Right cardiac atrium (tissue), 5 donors: ENCODE measurements around the gene HS3ST5. TPM values are rescaled to one million over a fixed set of nuclear protein-coding genes. Genes with fewer than 3 reads are reported as not detected.
"Not testable (repeated sequence)": the region's sequence is repeated elsewhere in the genome, so short reads cannot be mapped to it uniquely, and the experiment has no call there.

ENCODE experiments used
- ATAC-seq, 2 donors: fragments of 200-7000 bp; cut with Tn5 transposase; one replicate each; pipeline versions ENCODE4 v1.8.0 to v1.9.1; 2020; ENCODE audit warnings: moderate library complexity in 2 of 2, mild to moderate bottlenecking in 1 of 2
- DNase-seq, 3 donors: peaks; one replicate each; pipeline ENCODE4 v3.0.0-alpha.2; 2020
- H3K27ac ChIP-seq: one replicate; pipeline ENCODE4 v1.5.1; 2013; ENCODE audit warnings: mild to moderate bottlenecking, low read length, control low read depth, moderate library complexity
- H3K27me3 ChIP-seq: one replicate; pipeline ENCODE4 v1.6.1; 2013; ENCODE audit not compliant: control insufficient read depth, insufficient read depth
- H3K4me1 ChIP-seq: one replicate; pipeline ENCODE4 v1.6.1; 2013; ENCODE audit warnings: low read length; ENCODE audit not compliant: control insufficient read depth, insufficient read depth
- H3K4me3 ChIP-seq: one replicate; pipeline ENCODE4 v1.5.1; 2013; ENCODE audit warnings: low read length, control low read depth
- H3K9me3 ChIP-seq: one replicate; pipeline ENCODE4 v1.6.1; 2013; ENCODE audit warnings: low read length; ENCODE audit not compliant: control insufficient read depth
- WGBS: extraction: QIAGEN DNeasy Blood & Tissue Kit; methylation state at CpG from one replicate; pipeline ENCODE4 v1.1.7; 2013; 5-methylcytosine and 5-hydroxymethylcytosine counted together
- intact Hi-C, 4 donors: fragments of 100-400 bp; cut with DNase I; formaldehyde crosslinking; loops; one replicate each; pipeline versions ENCODE4 v1.11.0 to v1.14.0; 2022 to 2023
- polyA plus RNA-seq: library from polyadenylated mRNA; stranded (reverse); fragments of 200-250 nt; gene quantifications from one replicate; pipeline ENCODE4 v1.2.3, GENCODE V29; 2013
- total RNA-seq, 4 donors: library from RNA; stranded (reverse); fragmentation: NEBNext Ultra II Directional; extraction: Animal tissue kit (Norgen Biotek cat#: 25700); gene quantifications; one replicate each; pipeline ENCODE4 v1.2.1, GENCODE V29; 2021
- donor health status: healthy with polysubstance abuse.
- donor health status: DM: no; HTN: yes; CAD: no.
- donor health status: DM: no; HTN: no; CAD: no.
- donor health status: DM: no; HTN: yes; CAD: no; lungs with severe emphysema.
- donor health status: DM: yes; HTN: yes; CAD: no.

The HS3ST5 gene
- total and polyA plus RNA-seq, 5 donors = not detected

DNA sequence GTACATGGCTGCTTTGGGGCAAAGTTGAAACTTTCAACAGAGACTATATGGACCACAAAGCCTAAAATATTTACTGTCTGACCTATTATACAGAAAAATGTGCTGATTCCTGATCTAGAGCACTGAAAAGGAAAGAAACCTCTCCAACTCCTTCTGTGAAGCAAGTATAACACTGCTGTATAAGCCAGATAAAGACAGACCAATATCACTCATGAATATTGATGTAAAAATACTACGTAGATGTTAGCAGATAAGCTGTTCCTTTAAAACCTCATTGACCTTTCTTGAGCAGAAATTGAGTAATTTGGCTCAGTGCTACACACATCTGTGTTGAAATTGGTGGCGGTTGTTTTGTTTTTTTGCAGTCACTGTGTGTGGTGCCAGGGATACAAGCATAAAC, 302.0 kb downstream of the HS3ST5 start:
- DNase-seq (no peak), ATAC-seq (no peak)
- H3K4me1 ChIP-seq = no peaks in the 10 kb centered on the region
- WGBS = 78% methylated on average over 2 of the region's 2 CpGs
- no peak overlapping the region for H3K27ac ChIP-seq
- no peaks in the 10 kb centered on the region for H3K9me3 ChIP-seq
- H3K4me3 ChIP-seq = no peak overlapping the region
- intact Hi-C loops = no loop called here
- no peaks in the 10 kb centered on the region for H3K27me3 ChIP-seq

DNA sequence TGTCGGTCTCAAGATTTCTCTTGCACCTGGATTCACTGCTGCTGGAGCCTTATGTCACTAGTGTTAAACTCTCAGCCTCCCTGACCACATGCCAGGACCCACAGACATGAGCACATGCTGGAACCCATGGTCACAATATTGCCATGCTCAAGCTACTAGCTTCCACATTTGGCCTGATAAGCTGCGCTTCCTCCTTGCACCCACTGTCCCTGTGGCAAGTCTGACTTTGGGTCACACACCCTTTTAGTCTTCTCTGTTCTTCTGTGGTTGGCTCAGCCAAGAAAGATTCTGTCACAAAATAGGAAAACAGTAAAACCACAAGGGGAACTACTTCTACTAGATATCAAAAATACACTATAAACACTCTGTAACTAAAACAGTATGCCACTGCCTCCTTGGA, 303.0 kb downstream of the HS3ST5 start:
- WGBS = 99% methylated on average over 2 of the region's 2 CpGs
- Histone ChIP-seq H3K4me1 (no peaks in the 10 kb centered on the region), H3K4me3 (no peak overlapping the region), H3K27me3 (no peaks in the 10 kb centered on the region), H3K9me3 (no peaks in the 10 kb centered on the region), H3K27ac (no peak overlapping the region)
- DNase-seq (no peak), ATAC-seq (no peak)
- intact Hi-C loops = no loop called here

DNA sequence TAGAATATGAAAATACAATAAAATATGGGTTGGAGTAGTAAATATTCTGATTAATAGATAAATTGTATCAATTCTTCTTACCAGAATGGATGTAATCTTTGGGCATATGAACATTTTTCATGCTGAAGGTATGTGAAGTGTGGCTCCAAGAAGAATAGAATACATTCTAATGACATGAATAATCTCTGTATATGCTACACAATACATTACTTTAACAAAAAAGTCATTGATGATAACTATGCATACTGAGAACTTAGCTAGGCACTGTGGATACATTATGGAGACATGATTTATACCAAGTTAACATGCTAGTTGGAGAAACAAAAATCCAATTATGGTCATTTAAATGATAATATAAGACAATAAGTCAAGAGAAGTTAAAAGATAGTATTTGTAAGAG, 309.2 kb downstream of the HS3ST5 start:
- Histone ChIP-seq H3K27ac (no peak overlapping the region), H3K4me3 (no peak overlapping the region), H3K9me3 (no peaks in the 10 kb centered on the region), H3K4me1 (no peaks in the 10 kb centered on the region), H3K27me3 (no peaks in the 10 kb centered on the region)
- ATAC-seq = no peak
- no peak for DNase-seq
- intact Hi-C loops = no loop called here

DNA sequence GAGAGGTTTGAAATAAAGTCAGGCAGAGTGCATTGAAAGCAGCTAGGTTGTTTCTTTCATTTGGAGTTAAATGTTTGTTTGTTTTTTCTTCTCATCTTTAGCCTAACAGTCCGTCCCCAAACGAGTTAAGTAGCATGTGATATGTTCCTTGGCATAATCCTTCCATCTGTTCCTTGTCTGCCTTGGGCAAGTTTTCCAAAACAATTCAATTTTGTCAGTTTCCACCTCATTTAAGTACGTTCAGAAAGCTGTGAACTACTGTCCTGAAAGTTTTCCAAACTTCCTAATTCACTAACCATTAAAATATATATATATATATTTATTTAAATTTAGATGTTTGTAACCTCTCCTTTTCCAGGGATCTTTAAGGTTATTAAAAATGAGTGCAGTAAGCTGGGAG, 310.1 kb downstream of the HS3ST5 start:
- intact Hi-C loops = no loop called here
- WGBS = 48% methylated on average over 3 of the region's 3 CpGs
- ATAC-seq (no peak), DNase-seq (no peak)
- Histone ChIP-seq H3K9me3 (no peaks in the 10 kb centered on the region), H3K4me1 (no peaks in the 10 kb centered on the region), H3K4me3 (no peak overlapping the region), H3K27me3 (no peaks in the 10 kb centered on the region), H3K27ac (no peak overlapping the region)

DNA sequence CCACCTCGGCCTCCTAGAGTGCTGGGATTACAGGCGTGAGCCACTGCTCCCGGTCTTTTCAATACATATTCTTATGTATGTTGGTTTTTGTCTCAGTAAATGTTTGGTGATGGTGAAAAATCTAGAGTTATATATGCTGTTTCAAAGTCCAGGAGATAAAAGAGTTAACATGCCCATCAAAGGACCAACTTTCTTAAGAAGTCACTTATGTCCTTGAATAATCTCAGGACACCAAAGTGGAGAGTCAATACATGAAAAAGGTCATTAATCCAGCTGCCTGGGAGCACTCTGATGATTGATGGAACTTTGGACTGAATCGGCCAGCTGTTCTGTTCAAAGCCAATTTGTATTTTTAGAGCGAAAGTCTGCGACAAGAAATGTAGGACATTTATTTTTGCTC, 312.1 kb downstream of the HS3ST5 start:
- H3K27ac ChIP-seq = no peak overlapping the region
- 79% methylated on average over 6 of the region's 6 CpGs for WGBS
- H3K4me1 ChIP-seq = no peaks in the 10 kb centered on the region
- H3K27me3 ChIP-seq = no peaks in the 10 kb centered on the region
- intact Hi-C loops = no loop called here
- no peak overlapping the region for H3K4me3 ChIP-seq
- no peaks in the 10 kb centered on the region for H3K9me3 ChIP-seq
- DNase-seq (no peak), ATAC-seq (no peak)

DNA sequence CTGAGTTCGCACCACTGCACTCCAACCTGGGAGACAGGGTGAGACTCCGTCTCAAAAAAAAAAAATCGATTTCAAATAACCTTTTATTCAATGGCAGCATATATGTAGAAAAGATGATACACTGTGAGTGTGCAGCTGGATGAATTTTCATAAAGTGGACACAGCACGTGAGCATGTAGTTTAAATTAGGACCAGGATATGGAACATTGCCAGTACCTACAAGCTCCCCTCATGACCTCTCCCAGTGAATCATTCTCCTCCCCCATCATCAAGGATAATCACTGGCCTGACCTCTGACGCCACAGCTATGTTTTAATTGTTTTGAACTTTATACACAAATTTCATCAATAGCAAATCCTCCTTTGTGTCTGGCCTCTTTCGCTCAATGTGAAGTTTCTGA, 318.1 kb downstream of the HS3ST5 start:
- no peak overlapping the region for H3K27ac ChIP-seq
- H3K9me3 ChIP-seq = no peaks in the 10 kb centered on the region
- intact Hi-C loops = no loop called here
- ATAC-seq = no peak
- no peak overlapping the region for H3K4me3 ChIP-seq
- WGBS = 82% methylated on average over 6 of the region's 6 CpGs
- no peaks in the 10 kb centered on the region for H3K4me1 ChIP-seq
- no peak for DNase-seq
- H3K27me3 ChIP-seq = no peaks in the 10 kb centered on the region

DNA sequence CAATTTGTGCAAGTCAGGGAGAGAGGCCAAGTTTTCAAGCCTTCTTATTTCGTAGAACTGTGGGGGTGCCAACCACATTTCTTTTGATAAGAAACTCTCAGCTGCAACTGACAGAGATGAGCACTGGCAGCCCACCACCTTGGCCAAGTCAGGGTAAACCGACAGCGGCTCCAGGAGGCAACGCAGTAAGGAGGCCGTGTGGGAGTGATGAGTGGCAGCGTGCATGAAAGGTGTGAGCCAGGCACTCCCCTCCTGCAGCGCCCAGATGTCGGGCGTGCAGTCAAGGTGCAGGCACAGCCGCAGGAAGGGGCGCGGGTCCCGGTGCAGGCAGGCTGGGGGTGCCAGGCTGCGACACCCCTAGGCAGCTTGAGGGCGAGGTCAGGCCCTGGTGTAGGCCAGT, 322.6 kb downstream of the HS3ST5 start:
- DNase-seq (no peak), ATAC-seq (no peak)
- Histone ChIP-seq H3K27ac (no peak overlapping the region), H3K4me1 (no peaks in the 10 kb centered on the region), H3K9me3 (no peaks in the 10 kb centered on the region), H3K27me3 (no peaks in the 10 kb centered on the region), H3K4me3 (no peak overlapping the region)
- intact Hi-C loops = no loop called here
- WGBS = 81% methylated on average over 15 of the region's 15 CpGs

DNA sequence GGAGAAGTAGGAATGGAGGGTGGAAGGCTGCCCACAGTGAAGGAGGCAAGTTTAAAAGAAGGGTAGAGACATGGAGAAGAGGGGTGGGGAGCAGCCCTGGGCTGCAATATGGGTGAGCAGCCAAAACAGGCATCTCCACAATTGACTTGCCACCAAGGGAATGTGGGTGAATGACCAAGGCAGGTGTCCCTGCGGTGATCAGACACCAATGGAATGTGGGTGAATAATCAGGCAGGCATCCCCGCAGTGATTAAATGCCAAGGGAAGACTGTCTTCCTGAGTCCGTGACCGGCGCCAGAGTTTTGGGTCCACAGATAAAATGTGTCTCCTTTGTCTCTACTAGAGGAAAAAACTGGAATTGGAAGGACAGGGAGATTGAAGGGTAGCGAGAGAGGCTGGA, 325.7 kb downstream of the HS3ST5 start:
- intact Hi-C loops, H3K9me3 ChIP-seq, H3K4me3 ChIP-seq, DNase-seq, ATAC-seq, H3K27me3 ChIP-seq, H3K27ac ChIP-seq, H3K4me1 ChIP-seq: not testable (repeated sequence)
- 91% methylated on average over 6 of the region's 6 CpGs for WGBS

DNA sequence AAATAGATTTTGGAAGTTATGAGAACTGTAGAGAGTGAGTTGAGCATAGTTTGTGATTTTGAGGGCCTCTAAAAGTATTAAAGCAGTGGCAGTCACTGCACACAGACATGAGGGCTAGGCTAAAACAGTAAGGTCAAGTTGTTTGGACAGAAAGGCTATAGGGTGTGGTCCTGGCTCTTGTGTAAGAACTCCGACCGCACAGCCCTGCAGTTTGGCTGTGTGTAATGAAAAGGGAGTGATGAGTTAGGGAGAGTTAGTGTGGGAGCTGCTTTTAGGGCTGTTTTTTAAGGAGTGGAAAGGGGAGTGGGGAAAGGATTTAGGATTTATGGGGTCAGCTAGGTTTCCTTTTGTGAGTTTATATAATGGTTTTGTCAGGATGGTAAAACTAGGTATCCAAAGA, 328.7 kb downstream of the HS3ST5 start:
- ATAC-seq, H3K27me3 ChIP-seq, intact Hi-C loops, H3K4me1 ChIP-seq, H3K9me3 ChIP-seq, H3K27ac ChIP-seq, H3K4me3 ChIP-seq: not testable (repeated sequence)
- WGBS = 65% methylated on average over 2 of the region's 2 CpGs
- peak in 2 of 3 donors; percentile 38 to 53 for DNase-seq

DNA sequence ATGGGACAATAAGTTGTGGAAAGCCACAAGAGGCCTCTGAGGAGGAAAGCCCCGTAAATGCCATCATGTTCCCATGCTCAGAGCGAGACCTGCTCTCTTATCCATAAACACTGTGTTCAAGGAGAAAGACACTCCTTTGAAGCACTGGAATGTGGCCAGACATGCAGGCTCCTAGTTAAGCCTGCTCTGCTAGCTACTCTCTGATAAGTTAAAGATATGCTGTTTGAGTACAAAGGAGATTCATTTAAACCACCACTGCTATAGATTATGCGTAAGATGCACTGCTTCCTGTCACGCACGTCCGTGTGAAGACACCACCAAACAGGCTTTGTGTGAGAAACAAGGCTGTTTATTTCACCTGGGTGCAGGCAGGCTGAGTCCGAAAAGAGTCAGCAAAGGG, 331.3 kb downstream of the HS3ST5 start:
- H3K27me3 ChIP-seq, H3K27ac ChIP-seq, intact Hi-C loops, H3K9me3 ChIP-seq, H3K4me1 ChIP-seq, H3K4me3 ChIP-seq, ATAC-seq, DNase-seq: not testable (repeated sequence)
- 67% methylated on average over 7 of the region's 7 CpGs for WGBS

DNA sequence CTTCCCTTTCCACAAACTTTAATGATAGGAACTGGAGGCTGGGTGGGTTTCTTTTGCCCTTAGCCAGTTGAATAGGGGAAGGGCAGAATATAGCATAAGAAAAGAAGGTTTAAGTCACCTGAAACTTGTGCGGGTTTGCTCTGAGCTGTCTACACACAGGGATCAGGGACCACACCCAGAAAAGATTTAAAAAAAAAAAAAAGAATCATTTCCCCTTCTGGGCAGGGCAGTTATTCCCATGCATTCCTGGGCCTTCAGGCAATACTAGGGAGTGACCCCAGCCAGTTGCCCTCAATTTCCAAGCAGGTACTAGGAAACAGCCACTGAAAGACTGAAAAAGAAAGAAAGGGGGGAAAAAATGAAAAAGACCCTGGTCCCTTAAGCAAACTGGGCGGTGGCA, 332.3 kb downstream of the HS3ST5 start:
- H3K4me1 ChIP-seq = no peaks in the 10 kb centered on the region
- no peaks in the 10 kb centered on the region for H3K27me3 ChIP-seq
- no peak for ATAC-seq
- H3K4me3 ChIP-seq = no peak overlapping the region
- no peak overlapping the region for H3K27ac ChIP-seq
- WGBS = 93% methylated on average over 2 of the region's 2 CpGs
- DNase-seq = no peak
- no peaks in the 10 kb centered on the region for H3K9me3 ChIP-seq
- intact Hi-C loops = no loop called here

DNA sequence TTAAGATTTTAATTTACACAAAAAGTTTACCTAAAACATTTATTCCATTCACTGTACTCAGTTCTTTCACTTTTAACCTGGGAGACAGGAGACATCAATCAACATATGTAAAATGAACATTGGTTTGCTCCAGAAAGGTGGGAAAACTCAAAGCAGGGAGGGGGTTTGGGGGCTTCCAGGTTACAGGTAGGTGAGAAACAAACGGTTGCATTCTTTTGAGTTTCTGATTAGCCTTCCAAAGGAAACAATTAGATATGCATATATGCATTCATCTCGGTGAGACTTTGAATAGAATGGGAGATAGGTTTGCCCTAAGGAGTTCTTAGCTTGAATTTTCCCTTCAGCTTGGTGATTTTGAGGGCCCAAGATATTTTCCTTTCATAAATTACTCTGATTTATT, 333.6 kb downstream of the HS3ST5 start:
- H3K27me3 ChIP-seq = no peaks in the 10 kb centered on the region
- ATAC-seq (no peak), DNase-seq (no peak)
- no peaks in the 10 kb centered on the region for H3K9me3 ChIP-seq
- intact Hi-C loops = no loop called here
- no peak overlapping the region for H3K27ac ChIP-seq
- no peaks in the 10 kb centered on the region for H3K4me1 ChIP-seq
- H3K4me3 ChIP-seq = no peak overlapping the region
- WGBS = 53% methylated on average over 2 of the region's 2 CpGs
